ENCODE data around the gene GLS.
A peak's percentile ranks its signal among the peaks of the same experiment; 100 is the strongest.

GLS gene

GRCh38 chr2:190979906-190980629 lies 99.4 kb downstream of the GLS start (continued):
- TF ChIP-seq HIC1 (tag by site-specific recombination; IDR thresholded peaks at IDR 0.05) (no peak), PRDM1 (tag by site-specific recombination; IDR thresholded peaks at IDR 0.05) (no peak), ZBTB6 (tag by site-specific recombination; IDR thresholded peaks at IDR 0.05) (0 out of 2 replicates have a peak, but pooled peaks have one; percentile 31), ZBTB8A (tag by site-specific recombination; IDR thresholded peaks at IDR 0.05) (no peak), ZNF335 (tag by site-specific recombination; conservative IDR thresholded peaks at IDR 0.05) (peak; percentile 66; the same call in 1 of the 2 replicates), ZNF423 (tag by site-specific recombination; IDR thresholded peaks at IDR 0.05) (no peak), ZNF138 (tag by site-specific recombination; IDR thresholded peaks at IDR 0.05; ENCODE audit: borderline replicate concordance) (no peak), REST (tag by site-specific recombination; IDR thresholded peaks at IDR 0.05) (peak; percentile 92), RBAK (tag by site-specific recombination; IDR thresholded peaks at IDR 0.05) (no peak), ZNF658 (tag by site-specific recombination; IDR thresholded peaks at IDR 0.05) (no peak), ZNF112 (tag by site-specific recombination; IDR thresholded peaks at IDR 0.05) (no peak), ZNF555 (tag by site-specific recombination; conservative IDR thresholded peaks at IDR 0.05) (no peak), GLIS2 (tag by site-specific recombination; IDR thresholded peaks at IDR 0.05) (peak; percentile 68), ZNF26 (tag by site-specific recombination; IDR thresholded peaks at IDR 0.05) (no peak), KLF8 (tag by site-specific recombination; IDR thresholded peaks at IDR 0.05) (no peak), ZNF843 (tag by site-specific recombination; IDR thresholded peaks at IDR 0.05) (peak; percentile 87), MYNN (tag by site-specific recombination; IDR thresholded peaks at IDR 0.05; ENCODE audit: borderline replicate concordance) (no peak), ZNF792 (tag by site-specific recombination; IDR thresholded peaks at IDR 0.05) (no peak), OVOL3 (tag by site-specific recombination; IDR thresholded peaks at IDR 0.05) (0 out of 2 replicates have a peak, but pooled peaks have one; percentile 31), PRDM10 (tag by site-specific recombination; IDR thresholded peaks at IDR 0.05) (peak; percentile 94), ZNF449 (tag by site-specific recombination; IDR thresholded peaks at IDR 0.05) (peak; percentile 38; the same call in 1 of the 2 replicates), FEZF1 (tag by site-specific recombination; IDR thresholded peaks at IDR 0.05) (peak; percentile 84)
- TF ChIP-seq, protein P1, sequence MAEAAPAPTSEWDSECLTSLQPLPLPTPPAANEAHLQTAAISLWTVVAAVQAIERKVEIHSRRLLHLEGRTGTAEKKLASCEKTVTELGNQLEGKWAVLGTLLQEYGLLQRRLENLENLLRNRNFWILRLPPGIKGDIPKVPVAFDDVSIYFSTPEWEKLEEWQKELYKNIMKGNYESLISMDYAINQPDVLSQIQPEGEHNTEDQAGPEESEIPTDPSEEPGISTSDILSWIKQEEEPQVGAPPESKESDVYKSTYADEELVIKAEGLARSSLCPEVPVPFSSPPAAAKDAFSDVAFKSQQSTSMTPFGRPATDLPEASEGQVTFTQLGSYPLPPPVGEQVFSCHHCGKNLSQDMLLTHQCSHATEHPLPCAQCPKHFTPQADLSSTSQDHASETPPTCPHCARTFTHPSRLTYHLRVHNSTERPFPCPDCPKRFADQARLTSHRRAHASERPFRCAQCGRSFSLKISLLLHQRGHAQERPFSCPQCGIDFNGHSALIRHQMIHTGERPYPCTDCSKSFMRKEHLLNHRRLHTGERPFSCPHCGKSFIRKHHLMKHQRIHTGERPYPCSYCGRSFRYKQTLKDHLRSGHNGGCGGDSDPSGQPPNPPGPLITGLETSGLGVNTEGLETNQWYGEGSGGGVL (tag by site-specific recombination; IDR thresholded peaks at IDR 0.05) = peak; percentile 60

All from HEK293 (cell line).